Cardiac muscle cell (in vitro differentiated cells and primary cell): ENCODE data around the gene PCDHB10. TPM values are rescaled to one million over a fixed set of nuclear protein-coding genes. Genes with fewer than 3 reads are reported as not detected.

Experiments used
- DNase-seq, 2 donors: peaks; one replicate each; pipeline versions ENCODE4 v3.0.0 to v3.0.0-alpha.2; 2010 to 2017; ENCODE audit warnings: low read depth in 1 of 2, low spot score in 1 of 2
- H3K27ac ChIP-seq: fragments of 200-600 bp; sonication (generic); 2 replicates; pipeline ENCODE4 v1.5.1; 2016
- H3K27me3 ChIP-seq: fragments of 200-600 bp; sonication (generic); 2 replicates; pipeline ENCODE4 v1.6.0; 2016; ENCODE audit warnings: control low read depth
- H3K36me3 ChIP-seq: fragments of 200-600 bp; sonication (generic); 2 replicates; pipeline ENCODE4 v1.5.1; 2016; ENCODE audit warnings: control low read depth
- H3K4me1 ChIP-seq: fragments of 200-600 bp; sonication (generic); 2 replicates; pipeline ENCODE4 v1.8.1; 2017; ENCODE audit warnings: low read depth, mild to moderate bottlenecking, mixed run types
- H3K4me3 ChIP-seq: fragments of 200-600 bp; sonication (generic); 2 replicates; pipeline ENCODE4 v1.5.1; 2016; ENCODE audit warnings: mild to moderate bottlenecking
- H3K9me3 ChIP-seq: fragments of 200-600 bp; sonication (generic); 2 replicates; pipeline ENCODE4 v1.5.1; 2017; ENCODE audit warnings: low read depth, mild to moderate bottlenecking, control low read depth
- polyA plus RNA-seq: library from polyadenylated mRNA; unstranded; fragments of >200 nt; fragmentation: Nextera tagmentation; extraction: Ambion mirVana; gene quantifications from 2 replicates; pipeline ENCODE4 v1.2.1, GENCODE V29; 2016
- total RNA-seq: library from RNA; depleted of rRNA; stranded (reverse); fragments of >200 nt; gene quantifications from 2 replicates; pipeline ENCODE4 v1.2.3, GENCODE V29; 2016
- TF ChIP-seq, protein P1 (sequence below): IDR thresholded peaks from 2 replicates; pipeline ENCODE4 v1.5.1; 2012; ENCODE audit warnings: low read depth, mild to moderate bottlenecking, low read length

Gene PCDHB10
- total and polyA plus RNA-seq, 2 experiments from 2014 or later = 8.8 to 9.0 TPM

DNA sequence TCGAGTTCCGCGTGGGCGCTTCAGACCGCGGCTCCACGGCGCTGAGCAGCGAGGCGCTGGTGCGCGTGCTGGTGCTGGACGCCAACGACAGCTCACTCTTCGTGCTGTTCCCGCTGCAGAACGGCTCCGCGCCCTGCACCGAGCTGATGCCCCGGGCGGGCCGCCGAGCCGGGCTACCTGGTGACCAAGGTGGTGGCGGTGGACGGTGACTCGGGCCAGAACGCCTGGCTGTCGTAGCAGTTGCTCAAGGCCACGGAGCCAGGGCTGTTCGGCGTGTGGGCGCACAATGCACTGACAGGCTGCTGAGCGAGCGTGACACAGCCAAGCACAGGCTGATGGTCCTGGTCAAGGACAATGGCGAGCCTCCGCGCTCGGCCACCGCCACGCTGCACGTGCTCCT, 49.3 kb downstream of the PCDHB10 start:
- no peaks in the 10 kb centered on the region for H3K27me3 ChIP-seq
- no peaks in the 10 kb centered on the region for H3K9me3 ChIP-seq
- TF ChIP-seq, protein P1, sequence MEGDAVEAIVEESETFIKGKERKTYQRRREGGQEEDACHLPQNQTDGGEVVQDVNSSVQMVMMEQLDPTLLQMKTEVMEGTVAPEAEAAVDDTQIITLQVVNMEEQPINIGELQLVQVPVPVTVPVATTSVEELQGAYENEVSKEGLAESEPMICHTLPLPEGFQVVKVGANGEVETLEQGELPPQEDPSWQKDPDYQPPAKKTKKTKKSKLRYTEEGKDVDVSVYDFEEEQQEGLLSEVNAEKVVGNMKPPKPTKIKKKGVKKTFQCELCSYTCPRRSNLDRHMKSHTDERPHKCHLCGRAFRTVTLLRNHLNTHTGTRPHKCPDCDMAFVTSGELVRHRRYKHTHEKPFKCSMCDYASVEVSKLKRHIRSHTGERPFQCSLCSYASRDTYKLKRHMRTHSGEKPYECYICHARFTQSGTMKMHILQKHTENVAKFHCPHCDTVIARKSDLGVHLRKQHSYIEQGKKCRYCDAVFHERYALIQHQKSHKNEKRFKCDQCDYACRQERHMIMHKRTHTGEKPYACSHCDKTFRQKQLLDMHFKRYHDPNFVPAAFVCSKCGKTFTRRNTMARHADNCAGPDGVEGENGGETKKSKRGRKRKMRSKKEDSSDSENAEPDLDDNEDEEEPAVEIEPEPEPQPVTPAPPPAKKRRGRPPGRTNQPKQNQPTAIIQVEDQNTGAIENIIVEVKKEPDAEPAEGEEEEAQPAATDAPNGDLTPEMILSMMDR = no peak
- no peaks in the 10 kb centered on the region for H3K4me1 ChIP-seq
- H3K4me3 ChIP-seq = no peak overlapping the region
- no peaks in the 10 kb centered on the region for H3K36me3 ChIP-seq
- no peak overlapping the region for H3K27ac ChIP-seq
- no peak for DNase-seq

Other genes starting within 250 kb of the PCDHB10 start
Only the 30 nearest of the 37 such genes appear.
- gene PCDHB1, start 141.0 kb upstream of the PCDHB10 start, total RNA-seq = 0.03 and 0.07 TPM in 2 replicates
- not detected in 2 replicates for gene PCDHB1, start 141.0 kb upstream of the PCDHB10 start, polyA plus RNA-seq
- 43.9 and 51.5 TPM in 2 replicates for gene PCDHB2, start 97.7 kb upstream of the PCDHB10 start, total RNA-seq
- 25.0 and 31.2 TPM in 2 replicates for gene PCDHB2, start 97.7 kb upstream of the PCDHB10 start, polyA plus RNA-seq
- 5.6 and 8.9 TPM in 2 replicates for gene PCDHB3, start 91.9 kb upstream of the PCDHB10 start, total RNA-seq
- 0.34 and 1.2 TPM in 2 replicates for gene PCDHB3, start 91.9 kb upstream of the PCDHB10 start, polyA plus RNA-seq
- 2.6 and 5.2 TPM in 2 replicates for gene PCDHB4, start 70.5 kb upstream of the PCDHB10 start, total RNA-seq
- gene PCDHB4, start 70.5 kb upstream of the PCDHB10 start, polyA plus RNA-seq = 0.75 and 2.4 TPM in 2 replicates
- gene PCDHB5, start 57.1 kb upstream of the PCDHB10 start, total RNA-seq = 27.5 and 72.8 TPM in 2 replicates
- gene PCDHB5, start 57.1 kb upstream of the PCDHB10 start, polyA plus RNA-seq = 10.1 and 30.0 TPM in 2 replicates
- 1.7 and 2.1 TPM in 2 replicates for gene PCDHB6, start 42.3 kb upstream of the PCDHB10 start, total RNA-seq
- 0.26 and 0.37 TPM in 2 replicates for gene PCDHB6, start 42.3 kb upstream of the PCDHB10 start, polyA plus RNA-seq
- gene PCDHB7, start 19.7 kb upstream of the PCDHB10 start, total RNA-seq = 1.1 and 2.3 TPM in 2 replicates
- 0.40 and 1.0 TPM in 2 replicates for gene PCDHB7, start 19.7 kb upstream of the PCDHB10 start, polyA plus RNA-seq
- 17.2 and 20.8 TPM in 2 replicates for gene PCDHB8, start 14.6 kb upstream of the PCDHB10 start, total RNA-seq
- 6.2 and 8.7 TPM in 2 replicates for gene PCDHB8, start 14.6 kb upstream of the PCDHB10 start, polyA plus RNA-seq
- gene PCDHB16, start 10.0 kb upstream of the PCDHB10 start, total RNA-seq = 4.8 and 6.3 TPM in 2 replicates
- gene PCDHB16, start 10.0 kb upstream of the PCDHB10 start, polyA plus RNA-seq = 1.6 and 2.7 TPM in 2 replicates
- 7.4 and 7.9 TPM in 2 replicates for gene PCDHB9, start 5.2 kb upstream of the PCDHB10 start, total RNA-seq
- 2.5 and 2.9 TPM in 2 replicates for gene PCDHB9, start 5.2 kb upstream of the PCDHB10 start, polyA plus RNA-seq
- 4.7 and 8.6 TPM in 2 replicates for gene PCDHB11, start 7.3 kb downstream of the PCDHB10 start, total RNA-seq
- gene PCDHB11, start 7.3 kb downstream of the PCDHB10 start, polyA plus RNA-seq = 2.4 and 3.1 TPM in 2 replicates
- 9.5 and 17.7 TPM in 2 replicates for gene PCDHB12, start 16.4 kb downstream of the PCDHB10 start, total RNA-seq
- 2.1 and 3.5 TPM in 2 replicates for gene PCDHB12, start 16.4 kb downstream of the PCDHB10 start, polyA plus RNA-seq
- 7.8 and 8.4 TPM in 2 replicates for gene PCDHB13, start 21.6 kb downstream of the PCDHB10 start, total RNA-seq
- 1.3 and 3.1 TPM in 2 replicates for gene PCDHB13, start 21.6 kb downstream of the PCDHB10 start, polyA plus RNA-seq
- gene PCDHB14, start 31.0 kb downstream of the PCDHB10 start, total RNA-seq = 17.3 and 21.2 TPM in 2 replicates
- gene PCDHB14, start 31.0 kb downstream of the PCDHB10 start, polyA plus RNA-seq = 8.1 and 11.8 TPM in 2 replicates
- 21.3 and 32.4 TPM in 2 replicates for gene PCDHB15, start 53.0 kb downstream of the PCDHB10 start, total RNA-seq
- gene PCDHB15, start 53.0 kb downstream of the PCDHB10 start, polyA plus RNA-seq = 13.3 and 19.3 TPM in 2 replicates
- gene SLC25A2, start 111.7 kb downstream of the PCDHB10 start, total RNA-seq = 0.42 TPM in 1 of 2 replicates, not detected in the other
- not detected in 2 replicates for gene SLC25A2, start 111.7 kb downstream of the PCDHB10 start, polyA plus RNA-seq
- gene TAF7, start 128.4 kb downstream of the PCDHB10 start, total RNA-seq = 93.8 and 124 TPM in 2 replicates
- gene TAF7, start 128.4 kb downstream of the PCDHB10 start, polyA plus RNA-seq = 165 and 215 TPM in 2 replicates
- 1.7 and 2.3 TPM in 2 replicates for gene PCDHGA1, start 138.2 kb downstream of the PCDHB10 start, total RNA-seq
- gene PCDHGA1, start 138.2 kb downstream of the PCDHB10 start, polyA plus RNA-seq = 0.40 and 1.2 TPM in 2 replicates
- gene PCDHGA2, start 146.4 kb downstream of the PCDHB10 start, total RNA-seq = 0.95 and 1.8 TPM in 2 replicates
- 0.18 and 1.1 TPM in 2 replicates for gene PCDHGA2, start 146.4 kb downstream of the PCDHB10 start, polyA plus RNA-seq
- gene PCDHGA3, start 151.5 kb downstream of the PCDHB10 start, total RNA-seq = 1.5 and 3.2 TPM in 2 replicates
- gene PCDHGA3, start 151.5 kb downstream of the PCDHB10 start, polyA plus RNA-seq = 1.4 and 2.2 TPM in 2 replicates
- gene PCDHGB1, start 157.7 kb downstream of the PCDHB10 start, total RNA-seq = 1.8 and 3.7 TPM in 2 replicates
- 0.32 and 0.46 TPM in 2 replicates for gene PCDHGB1, start 157.7 kb downstream of the PCDHB10 start, polyA plus RNA-seq
- gene PCDHGA4, start 162.7 kb downstream of the PCDHB10 start, total RNA-seq = 1.5 and 1.8 TPM in 2 replicates
- gene PCDHGA4, start 162.7 kb downstream of the PCDHB10 start, polyA plus RNA-seq = 0.20 and 0.32 TPM in 2 replicates
- gene PCDHGB2, start 167.6 kb downstream of the PCDHB10 start, total RNA-seq = 2.7 and 3.0 TPM in 2 replicates
- gene PCDHGB2, start 167.6 kb downstream of the PCDHB10 start, polyA plus RNA-seq = 1.0 and 2.8 TPM in 2 replicates
- gene PCDHGA5, start 171.8 kb downstream of the PCDHB10 start, total RNA-seq = 1.1 and 1.2 TPM in 2 replicates
- gene PCDHGA5, start 171.8 kb downstream of the PCDHB10 start, polyA plus RNA-seq = 0.09 TPM in 1 of 2 replicates, not detected in the other
- 0.71 and 1.2 TPM in 2 replicates for gene PCDHGB3, start 177.9 kb downstream of the PCDHB10 start, total RNA-seq
- 0.27 TPM in 1 of 2 replicates, not detected in the other for gene PCDHGB3, start 177.9 kb downstream of the PCDHB10 start, polyA plus RNA-seq
- gene PCDHGA6, start 181.5 kb downstream of the PCDHB10 start, total RNA-seq = 0.66 and 0.88 TPM in 2 replicates
- gene PCDHGA6, start 181.5 kb downstream of the PCDHB10 start, polyA plus RNA-seq = not detected in 2 replicates
- gene PCDHGA7, start 190.4 kb downstream of the PCDHB10 start, total RNA-seq = 1.0 and 1.2 TPM in 2 replicates
- 0.20 TPM in 1 of 2 replicates, not detected in the other for gene PCDHGA7, start 190.4 kb downstream of the PCDHB10 start, polyA plus RNA-seq
- 17.4 and 23.5 TPM in 2 replicates for gene PCDHGB4, start 195.3 kb downstream of the PCDHB10 start, total RNA-seq
- 9.9 and 12.5 TPM in 2 replicates for gene PCDHGB4, start 195.3 kb downstream of the PCDHB10 start, polyA plus RNA-seq
- 2.3 and 2.5 TPM in 2 replicates for gene PCDHGA8, start 200.3 kb downstream of the PCDHB10 start, total RNA-seq
- gene PCDHGA8, start 200.3 kb downstream of the PCDHB10 start, polyA plus RNA-seq = 0.37 and 1.0 TPM in 2 replicates
- gene PCDHGB5, start 205.6 kb downstream of the PCDHB10 start, total RNA-seq = 1.2 and 2.6 TPM in 2 replicates
- gene PCDHGB5, start 205.6 kb downstream of the PCDHB10 start, polyA plus RNA-seq = 0.66 TPM in 1 of 2 replicates, not detected in the other